Astrocyte of the cerebellum (primary cell): ENCODE results near the gene PRKCZ.

Experiments
- DNase-seq: peaks from one replicate; pipeline ENCODE4 v3.0.0-alpha.2; 2011; ENCODE audit warnings: low read depth
- H3K4me3 ChIP-seq: 2 replicates; pipeline ENCODE4 v1.5.1; 2011; ENCODE audit warnings: mild to moderate bottlenecking, low read depth, low read length, moderate library complexity
- CTCF ChIP-seq: IDR thresholded peaks from 2 replicates; pipeline ENCODE4 v1.5.1; 2012; ENCODE audit warnings: low read length, low read depth, moderate library complexity, mild to moderate bottlenecking; ENCODE audit errors: missing control alignments
- in situ Hi-C: cut with HindIII; loops from 2 replicates; pipeline ENCODE4 v1.10.0; 2017; ENCODE audit warnings: low sequenced_read_pairs

PRKCZ gene

DNA sequence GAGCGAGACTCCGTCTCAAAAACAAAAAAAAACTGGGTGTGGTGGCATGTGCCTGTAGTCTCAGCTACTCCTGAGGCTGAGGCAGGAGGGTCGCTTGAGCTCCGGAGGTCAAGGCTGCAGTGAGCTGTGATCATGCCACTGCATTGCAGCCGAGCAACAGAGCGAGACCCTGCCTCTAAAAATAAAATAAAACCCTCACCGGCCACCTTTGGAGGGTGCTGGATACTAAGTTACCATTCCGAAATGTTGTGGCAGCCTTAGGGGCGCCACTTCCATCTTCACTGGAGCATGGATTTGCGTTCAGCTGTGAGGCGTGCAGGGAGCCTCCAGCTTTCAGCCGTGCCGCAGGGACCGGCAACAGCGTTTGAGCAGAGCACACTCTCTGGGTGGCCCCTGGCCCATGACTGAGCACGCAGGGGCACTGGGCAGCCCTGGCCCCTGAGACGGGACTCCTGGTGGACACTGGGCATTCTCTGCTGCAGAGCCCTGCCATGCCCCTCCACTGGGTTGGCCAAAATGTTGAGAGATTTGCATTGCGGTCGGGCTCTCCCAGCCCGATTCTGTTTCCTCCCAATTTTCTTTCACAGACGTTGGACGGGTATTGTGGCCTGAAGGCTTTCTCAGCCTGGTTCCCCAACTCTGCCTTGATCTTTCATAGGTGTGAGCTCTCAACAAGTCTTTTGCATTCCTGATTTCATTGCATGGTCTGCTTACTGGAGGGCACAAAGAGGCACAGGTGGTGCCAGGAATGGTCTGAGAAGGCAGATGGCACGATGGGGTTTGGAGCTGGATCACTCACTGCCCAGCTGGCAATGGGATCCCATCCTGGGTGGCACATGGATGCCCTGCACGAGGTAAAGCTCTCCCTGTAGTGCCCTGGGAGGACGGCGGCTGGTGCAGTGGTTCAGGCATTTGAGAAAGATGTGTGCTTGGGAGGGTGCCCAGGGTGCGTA is 40.8 kb upstream of the PRKCZ start:
- TF ChIP-seq CTCF, result no peak
- no peak overlapping the region for H3K4me3 ChIP-seq
- no peak for DNase-seq
- in situ Hi-C loops, result no loop called here

DNA sequence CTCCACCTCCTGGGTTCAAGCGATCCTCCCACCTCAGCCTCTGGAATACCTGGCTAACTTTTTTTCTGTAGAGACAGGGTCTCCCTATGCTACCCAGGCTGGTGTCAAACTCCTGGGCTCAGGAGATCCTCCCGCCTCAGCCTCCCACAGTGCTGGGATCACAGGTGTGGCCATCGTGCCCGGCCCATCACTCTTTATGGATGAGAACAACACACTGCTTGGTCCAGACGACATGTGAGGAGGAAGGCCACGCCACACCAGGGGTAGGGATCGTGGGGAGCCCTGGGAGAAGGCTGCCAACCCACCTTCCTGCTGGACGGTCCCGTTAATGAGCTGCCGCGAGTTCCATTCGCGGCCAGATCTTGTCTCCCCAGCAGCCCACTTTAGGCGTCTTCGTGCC is 36.0 kb upstream of the PRKCZ start:
- H3K4me3 ChIP-seq, result no peak overlapping the region
- no peak for TF ChIP-seq CTCF
- in situ Hi-C loops, result no loop called here
- DNase-seq, result no peak

DNA sequence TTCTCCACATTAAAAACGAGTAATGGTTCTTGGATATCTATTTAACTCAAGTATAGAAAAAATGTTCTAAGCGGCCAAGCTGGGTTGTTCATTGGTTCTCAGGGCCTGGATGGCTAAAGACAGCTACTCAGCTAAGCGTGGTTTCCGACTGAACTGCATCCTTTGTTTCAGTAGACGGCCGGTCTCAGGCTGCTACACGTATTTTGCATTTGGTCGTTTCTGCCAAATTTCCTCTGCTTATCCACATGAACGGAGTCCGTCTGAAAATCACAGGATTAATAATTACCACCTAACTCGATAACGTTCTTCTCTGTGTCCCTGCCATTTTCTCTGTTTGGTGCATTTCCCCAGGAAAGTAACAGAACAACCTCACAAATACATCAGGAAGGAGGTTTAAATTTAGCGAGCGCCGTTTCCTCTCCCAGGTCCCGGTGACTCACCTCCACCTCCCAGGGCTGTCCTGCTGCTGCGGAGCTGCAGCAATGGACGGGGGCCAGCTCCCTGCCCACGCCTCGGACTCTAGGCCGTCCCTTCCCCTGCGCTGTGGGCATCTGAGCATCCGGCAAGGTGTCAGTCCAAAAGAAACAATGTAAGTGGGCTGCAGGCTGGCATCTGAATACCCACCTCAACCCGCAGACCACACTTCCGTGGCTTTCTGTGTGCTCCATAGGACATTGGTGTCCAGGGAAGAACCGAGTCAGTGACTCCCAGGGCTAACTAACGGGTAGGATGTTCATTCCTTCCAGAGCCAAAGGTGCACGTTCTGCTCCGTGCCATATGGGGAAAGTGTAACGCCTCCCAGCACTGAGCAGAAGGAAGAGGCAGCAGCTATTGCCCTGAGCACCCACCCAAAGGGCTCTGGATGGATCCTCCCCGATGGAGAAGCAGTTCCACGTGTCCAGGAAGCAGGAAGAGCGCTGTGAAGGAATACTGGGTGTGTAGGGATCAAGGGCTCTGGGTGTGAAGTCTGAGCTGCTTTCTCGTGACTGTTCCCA is 35.2 kb upstream of the PRKCZ start:
- in situ Hi-C loops, result no loop called here
- DNase-seq, result no peak
- no peak overlapping the region for H3K4me3 ChIP-seq
- no peak for TF ChIP-seq CTCF

- no peak for DNase-seq
- in situ Hi-C loops, result no loop called here
- no peak overlapping the region for H3K4me3 ChIP-seq
- TF ChIP-seq CTCF, result no peak
Observed at GRCh38 chr1:2016123-2016522, 34.1 kb upstream of the PRKCZ start.

GRCh38 chr1:2018217-2019171 is 31.7 kb upstream of the PRKCZ start:
- in situ Hi-C loops, result no loop called here
- H3K4me3 ChIP-seq, result no peak overlapping the region
- no peak for TF ChIP-seq CTCF
- DNase-seq, result no peak
